Fibroblast of skin of right quadriceps (primary cell): Measurements from ENCODE around the gene CPVL.
A peak's percentile ranks its signal among the peaks of the same experiment; 100 is the strongest.

ENCODE experiments used
- DNase-seq: peaks from one replicate; pipeline ENCODE4 v3.0.0-alpha.2; 2013

The CPVL gene

GRCh38 chr7:28999427-28999826 lies 146.9 kb downstream of the CPVL start:
- DNase-seq = no peak

- DNase-seq = no peak
These were observed 148.2 kb downstream of the CPVL start for GRCh38 chr7:28998105-28998504.

GRCh38 chr7:28996836-28997235 lies 149.5 kb downstream of the CPVL start:
- DNase-seq = peak; percentile 35

GRCh38 chr7:28993371-28993770 lies 153.0 kb downstream of the CPVL start:
- DNase-seq = no peak

DNA sequence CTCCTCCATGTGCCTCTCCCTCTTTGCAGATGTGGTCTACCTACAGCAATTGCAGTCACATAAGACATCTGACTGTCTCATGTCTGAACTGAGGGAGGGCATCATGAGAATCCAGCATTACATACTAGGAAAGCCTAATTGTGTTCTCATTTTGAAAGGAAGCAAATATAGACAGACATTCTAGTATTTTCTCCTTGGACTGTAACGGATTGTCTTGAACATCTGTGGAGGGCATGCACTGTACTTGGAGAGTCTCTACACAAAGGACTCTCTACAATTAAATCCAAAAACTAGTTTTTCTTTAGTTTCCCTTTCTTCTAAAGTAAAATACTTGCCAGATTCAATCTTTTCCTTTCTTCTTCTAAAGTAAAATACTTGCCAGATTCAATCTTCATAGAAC lies 153.5 kb downstream of the CPVL start:
- DNase-seq = no peak

DNA sequence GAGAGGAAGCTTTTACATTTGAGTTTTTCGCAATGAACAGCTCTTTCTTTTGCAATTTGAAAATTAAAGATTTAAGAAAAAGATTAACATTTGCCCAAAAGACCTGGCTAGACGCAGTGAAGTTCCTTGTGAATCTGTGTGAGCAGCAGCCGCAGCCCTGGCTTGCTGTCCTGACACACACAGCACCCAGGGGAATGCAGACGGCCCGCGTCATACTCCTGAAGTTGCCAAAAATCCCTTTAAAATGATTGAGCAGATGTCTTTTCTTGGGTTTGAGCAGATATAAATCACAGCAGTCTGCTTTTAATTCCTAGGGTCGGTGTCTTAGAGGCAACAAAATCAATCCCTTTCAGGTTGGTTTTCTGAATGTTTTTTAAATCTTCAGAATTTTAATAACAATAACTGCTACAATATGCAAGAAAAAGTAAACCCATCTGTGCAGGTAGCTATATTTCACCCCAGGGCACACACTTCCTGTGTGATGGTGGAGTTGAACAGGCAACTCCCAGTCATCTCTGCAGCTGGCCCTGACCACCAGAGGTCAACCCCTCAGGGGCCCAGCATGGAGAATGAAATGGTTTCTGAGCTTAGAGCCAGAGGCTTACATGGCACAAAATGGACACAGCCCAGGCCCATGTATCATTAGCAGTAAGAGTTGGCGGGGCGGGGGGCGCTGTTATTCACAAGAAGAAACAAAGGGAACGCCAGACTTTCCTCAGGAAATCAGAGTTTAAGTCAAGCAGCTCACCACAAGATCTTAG lies 156.0 kb downstream of the CPVL start:
- peak; percentile 85 for DNase-seq

DNA sequence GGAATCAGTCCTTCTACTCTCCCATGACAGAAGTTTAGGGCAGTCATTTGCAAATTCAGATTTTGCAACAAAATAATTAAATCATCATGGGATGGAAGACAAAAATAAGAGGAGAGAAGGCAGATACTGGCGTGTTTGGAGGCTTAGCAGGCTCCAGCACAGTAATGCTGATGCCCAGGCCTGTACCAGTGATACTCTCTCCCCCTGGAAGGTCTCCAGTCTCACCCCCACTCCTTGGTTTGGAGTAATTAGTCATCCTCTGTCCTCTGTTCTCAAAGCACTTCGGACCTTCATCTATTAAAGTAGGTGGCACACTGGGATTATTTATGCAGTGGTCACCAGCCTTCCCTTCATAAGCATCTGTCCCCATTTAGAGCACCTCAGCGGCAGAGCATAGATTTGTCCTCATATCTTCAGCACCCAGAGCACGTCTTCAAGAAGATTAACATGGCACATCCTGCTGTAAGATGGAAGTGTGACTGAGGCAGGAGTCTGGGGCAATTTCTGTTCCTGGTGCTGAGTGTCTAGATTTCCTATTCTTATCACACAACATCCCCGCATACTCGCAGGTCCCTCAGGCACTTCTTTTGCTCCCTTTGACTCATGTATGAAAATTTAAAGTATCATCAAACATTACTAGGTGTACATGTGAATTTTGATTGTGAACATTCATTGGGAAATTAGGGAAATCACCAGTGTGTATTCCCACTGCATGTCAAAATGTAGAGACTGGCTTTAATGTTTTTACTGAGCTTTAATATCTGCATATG lies 156.9 kb downstream of the CPVL start:
- no peak for DNase-seq

GRCh38 chr7:28988810-28989209 lies 157.5 kb downstream of the CPVL start:
- peak; percentile 99 for DNase-seq

DNA sequence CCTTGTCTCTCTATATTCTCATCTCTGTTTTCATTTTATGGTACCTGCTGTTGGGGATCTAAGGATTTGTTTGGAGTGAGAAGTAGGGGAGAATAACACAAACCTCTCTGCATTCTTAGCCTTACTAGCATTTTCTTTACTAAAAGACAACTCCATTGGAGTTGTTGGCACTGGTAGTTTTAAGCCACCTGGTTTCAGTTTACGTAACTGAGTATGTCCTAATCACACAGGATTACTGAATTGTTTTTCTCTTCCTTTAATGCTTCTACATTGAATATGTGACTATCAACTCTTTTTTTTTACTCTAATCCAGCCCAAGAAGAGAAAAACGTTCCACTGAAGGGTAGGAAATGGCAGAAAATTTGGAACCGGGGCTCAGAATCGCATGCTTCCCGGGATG lies 158.2 kb downstream of the CPVL start:
- peak; percentile 41 for DNase-seq

DNA sequence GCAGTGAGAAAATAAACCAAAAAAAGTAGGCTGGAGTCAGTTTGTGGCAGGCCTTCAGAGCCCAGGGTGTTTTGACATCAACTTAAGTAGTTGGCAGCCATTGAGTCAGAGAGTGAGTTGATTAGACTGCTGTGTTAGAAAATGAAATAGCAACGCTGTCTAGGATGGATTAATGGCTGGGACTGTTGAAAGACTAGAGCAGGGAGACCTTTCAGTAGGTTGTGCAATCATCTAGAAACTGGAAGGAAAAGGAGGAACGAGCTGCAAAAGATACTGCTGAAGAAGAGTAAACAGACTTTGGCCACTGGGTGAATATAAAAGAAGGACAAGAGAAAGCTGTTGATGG lies 159.6 kb downstream of the CPVL start:
- DNase-seq = peak; percentile 86

GRCh38 chr7:28986028-28986764 lies 160.1 kb downstream of the CPVL start:
- no peak for DNase-seq

DNA sequence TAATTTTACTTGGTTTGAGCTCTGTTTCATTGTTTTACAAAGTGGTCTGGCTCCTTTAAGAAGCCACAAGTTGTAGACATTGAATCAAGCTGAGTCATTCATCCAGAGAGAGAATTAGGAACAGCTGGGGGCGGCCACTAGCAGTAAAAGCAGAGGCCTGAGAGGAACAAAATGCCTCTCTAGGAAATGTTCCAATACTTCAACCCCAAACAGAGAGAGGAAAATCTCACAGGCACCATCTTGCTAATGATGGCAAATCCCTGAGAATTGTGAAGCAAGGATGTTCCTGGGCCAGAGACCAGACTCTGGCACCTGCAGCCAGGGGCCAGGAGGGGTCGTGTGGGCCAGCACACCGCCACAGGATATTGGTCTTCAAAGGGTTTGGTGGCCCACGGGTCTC lies 161.7 kb downstream of the CPVL start:
- DNase-seq = peak; percentile 93

- DNase-seq = no peak
These were observed 162.1 kb downstream of the CPVL start for GRCh38 chr7:28984217-28984616.

DNA sequence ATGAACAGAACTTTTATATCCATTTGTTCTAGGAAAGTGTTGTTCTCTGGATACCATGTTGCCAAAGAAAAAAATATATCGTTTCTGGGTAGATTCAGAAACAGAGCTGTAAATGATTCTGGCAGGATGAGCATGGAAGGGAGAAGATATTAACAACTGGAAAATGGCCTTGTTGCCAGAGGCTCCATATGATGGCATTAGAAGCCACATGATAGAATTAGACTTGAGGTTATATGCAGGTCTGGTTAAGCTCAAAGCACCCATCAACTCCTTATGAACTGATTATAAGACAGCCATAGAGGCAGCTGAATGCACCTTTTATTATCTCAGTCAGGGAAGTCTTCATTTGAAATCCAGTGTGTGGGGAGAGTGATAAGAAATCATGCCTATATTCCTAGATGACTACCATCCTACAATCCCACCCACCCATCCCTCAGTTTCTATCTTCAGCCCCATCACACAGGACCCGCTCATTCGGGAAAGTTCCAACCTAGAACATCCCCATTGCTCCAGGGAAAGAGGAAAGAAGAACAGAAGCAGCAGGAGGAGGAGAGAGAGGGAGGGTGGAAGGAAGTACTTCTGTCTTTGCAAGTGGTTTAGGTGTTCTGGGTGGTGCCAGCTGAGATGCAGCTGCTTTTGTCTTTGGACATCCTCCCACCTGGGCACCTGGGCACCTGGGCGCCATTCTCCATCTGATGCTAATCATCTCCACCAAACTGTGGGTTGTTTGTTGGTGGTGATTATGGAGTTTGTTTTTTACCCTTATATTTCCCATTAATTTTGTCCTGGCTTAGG lies 162.7 kb downstream of the CPVL start:
- DNase-seq = no peak

GRCh38 chr7:28981161-28981465 lies 165.2 kb downstream of the CPVL start:
- DNase-seq = no peak

- DNase-seq = peak; percentile 55
These were observed 165.7 kb downstream of the CPVL start for GRCh38 chr7:28980451-28981160.

DNA sequence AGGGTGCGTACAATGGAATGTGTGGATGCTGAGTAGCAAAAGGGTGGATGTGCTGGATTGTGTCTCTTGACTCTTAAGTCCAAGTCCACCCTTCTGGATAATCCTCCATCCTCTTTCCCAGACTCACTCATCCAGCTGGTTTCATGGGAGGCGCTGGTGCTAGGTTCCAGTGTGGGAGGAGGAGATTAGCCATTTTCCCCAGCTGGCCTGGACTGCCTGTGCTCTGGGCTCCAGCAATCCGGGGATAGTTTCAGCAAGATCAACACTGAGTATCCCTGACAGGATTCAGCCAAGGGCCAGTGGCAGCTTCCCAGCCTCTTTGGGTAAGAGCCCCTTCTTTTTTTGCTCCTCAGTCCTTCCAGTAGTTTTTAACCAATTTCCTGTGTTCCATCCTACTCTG lies 166.6 kb downstream of the CPVL start:
- DNase-seq = no peak

GRCh38 chr7:28977881-28978280 lies 168.5 kb downstream of the CPVL start:
- no peak for DNase-seq

DNA sequence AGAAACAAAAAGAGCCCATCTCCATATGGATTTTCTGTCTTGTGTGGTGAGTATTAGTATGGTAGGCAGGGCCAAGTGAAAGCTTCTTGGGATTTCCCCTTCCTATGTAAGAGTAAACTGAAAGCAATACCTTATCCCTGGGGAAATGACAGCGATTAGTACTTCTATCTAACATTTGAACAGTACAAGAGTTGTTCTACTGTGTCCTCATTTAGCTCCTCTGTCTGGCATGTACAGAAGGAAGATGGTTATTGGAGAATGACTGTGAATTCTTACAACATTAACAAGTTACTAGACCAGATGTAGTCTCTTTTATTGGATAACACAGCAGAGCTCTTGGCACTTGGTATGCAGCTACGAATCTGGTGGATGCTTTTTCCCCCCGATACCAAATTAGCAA lies 170.3 kb downstream of the CPVL start:
- DNase-seq = peak; percentile 53

- no peak for DNase-seq
These were observed 172.7 kb downstream of the CPVL start for GRCh38 chr7:28973591-28973990.

- no peak for DNase-seq
These were observed 182.3 kb downstream of the CPVL start for GRCh38 chr7:28964056-28964455.

DNA sequence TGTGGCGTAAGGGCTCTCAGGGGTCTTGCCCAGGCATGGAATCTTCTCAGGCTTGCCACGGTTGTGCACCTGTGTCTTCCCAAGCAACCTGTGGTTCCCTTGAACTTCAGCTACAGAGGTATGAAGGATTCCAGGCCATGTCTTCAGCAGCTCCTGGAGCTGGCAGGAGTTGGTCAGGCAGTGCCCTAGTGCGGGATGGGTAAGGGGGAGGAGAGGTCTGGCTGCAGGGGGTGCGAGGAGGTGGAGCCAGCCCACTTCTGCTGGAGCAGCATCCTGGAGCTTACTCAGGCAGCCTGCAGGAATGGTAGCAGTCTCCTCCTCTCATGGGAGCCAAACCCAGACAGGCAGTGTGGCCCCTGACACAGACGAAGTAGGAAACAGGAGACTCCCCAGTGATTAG lies 184.4 kb downstream of the CPVL start:
- DNase-seq = no peak
